HG03159 (cell line): ENCODE data around the gene COLEC11.

ENCODE experiments used
- ATAC-seq: cut with Tn5 transposase; IDR thresholded peaks from one replicate; pipeline ENCODE4 v1.9.1; 2021; ENCODE audit warnings: mild to moderate bottlenecking, moderate library complexity; ENCODE audit not compliant: unreplicated experiment

The COLEC11 gene

DNA sequence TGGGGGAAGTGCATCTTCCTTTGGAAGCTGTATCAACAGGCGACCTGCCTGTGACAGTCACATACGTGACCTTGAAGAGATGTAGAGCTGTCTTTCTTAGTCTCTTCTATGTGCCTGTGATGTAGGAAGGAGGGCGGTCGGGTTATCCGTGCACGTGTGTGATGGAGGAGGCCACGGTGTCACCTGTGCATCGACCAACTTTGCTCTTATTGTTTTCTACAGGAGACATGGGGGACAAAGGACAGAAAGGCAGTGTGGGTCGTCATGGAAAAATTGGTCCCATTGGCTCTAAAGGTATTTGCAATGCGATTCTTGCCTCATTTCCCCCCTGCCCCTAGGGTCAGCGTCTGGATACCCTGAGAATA lies 42.4 kb downstream of the COLEC11 start:
- ATAC-seq: no peak

DNA sequence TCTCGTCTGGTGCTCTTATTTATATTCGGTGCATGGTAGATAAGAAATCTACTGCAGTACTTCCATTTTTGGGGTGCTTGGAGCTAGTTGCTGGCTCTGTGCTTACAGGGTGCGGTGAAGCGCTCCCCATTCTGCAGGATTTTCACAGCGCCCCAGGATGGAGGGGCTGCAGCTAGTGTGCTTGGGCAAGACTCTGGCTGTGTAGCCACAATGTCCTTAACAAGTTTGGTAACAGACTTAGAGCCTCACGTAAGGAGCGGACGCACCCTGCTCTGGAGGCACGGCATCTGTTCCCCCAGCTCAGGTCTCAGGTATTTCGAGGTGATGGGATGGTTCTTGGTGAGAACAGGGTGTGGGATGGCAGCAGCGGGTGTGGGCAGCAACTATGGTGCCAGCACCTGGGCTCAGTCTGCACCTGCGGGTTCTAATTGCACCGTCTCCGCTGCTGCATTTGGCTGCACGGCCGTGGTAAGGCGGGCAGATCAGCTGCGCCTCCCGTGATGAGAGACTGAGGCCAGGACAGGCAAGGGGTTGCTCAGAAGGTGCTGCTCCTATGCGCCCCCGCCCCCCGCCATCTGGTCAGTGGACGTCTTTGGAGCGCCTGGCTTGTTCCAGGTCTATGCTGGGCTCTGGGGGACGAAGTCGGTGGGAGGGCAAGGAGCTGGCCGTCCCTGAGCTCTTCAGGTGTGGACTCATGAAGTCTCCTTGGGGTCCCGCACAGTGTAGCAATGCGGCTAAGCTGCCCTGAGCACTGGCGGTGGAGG lies 43.0 kb downstream of the COLEC11 start:
- no peak for ATAC-seq

DNA sequence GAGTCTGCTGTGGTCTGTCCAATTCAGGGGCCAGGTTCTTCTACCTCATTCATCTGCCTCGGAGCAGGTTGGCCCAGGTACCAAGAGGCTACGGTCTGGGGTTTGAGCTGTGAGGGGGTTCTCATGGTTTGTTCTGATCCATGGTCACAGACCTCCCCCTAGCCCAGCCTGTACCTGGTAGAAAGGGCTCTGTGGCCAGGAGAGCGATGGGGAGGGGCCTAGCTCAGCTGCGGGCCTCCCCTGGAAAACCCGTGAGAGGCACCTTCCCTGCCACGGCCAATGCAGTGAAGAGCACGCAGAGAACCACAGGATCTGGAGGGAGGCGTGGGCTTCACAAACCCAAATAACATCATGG lies 43.5 kb downstream of the COLEC11 start:
- no peak for ATAC-seq

DNA sequence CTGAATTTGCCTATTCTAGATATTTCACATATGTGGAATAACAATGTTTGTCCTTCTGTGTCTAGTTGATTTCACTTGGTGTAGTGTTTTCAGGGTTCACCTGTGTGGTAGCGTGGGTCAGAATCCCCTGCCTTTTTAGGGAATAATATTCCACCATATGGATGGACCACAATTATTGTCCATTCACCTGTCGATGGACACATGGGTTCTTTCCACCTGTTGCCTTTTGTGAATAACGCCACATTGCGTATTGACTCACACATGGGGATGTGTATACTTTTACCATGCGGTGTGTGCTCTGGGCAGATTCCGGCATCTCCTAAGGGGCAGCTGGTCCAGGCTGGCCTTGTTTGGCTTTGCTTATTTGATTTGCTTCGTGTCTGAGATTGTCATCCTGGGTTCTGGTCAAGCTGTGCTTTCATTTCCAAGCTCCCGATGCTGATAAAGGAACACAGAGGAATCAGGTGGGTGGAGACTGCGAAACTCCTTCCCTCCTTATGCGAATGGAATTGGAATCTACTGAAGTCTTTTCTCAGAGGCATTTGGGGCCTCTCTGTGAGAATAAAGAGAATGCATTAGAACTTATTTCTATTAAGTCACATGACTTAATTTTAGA lies 44.2 kb downstream of the COLEC11 start:
- ATAC-seq: no peak

DNA sequence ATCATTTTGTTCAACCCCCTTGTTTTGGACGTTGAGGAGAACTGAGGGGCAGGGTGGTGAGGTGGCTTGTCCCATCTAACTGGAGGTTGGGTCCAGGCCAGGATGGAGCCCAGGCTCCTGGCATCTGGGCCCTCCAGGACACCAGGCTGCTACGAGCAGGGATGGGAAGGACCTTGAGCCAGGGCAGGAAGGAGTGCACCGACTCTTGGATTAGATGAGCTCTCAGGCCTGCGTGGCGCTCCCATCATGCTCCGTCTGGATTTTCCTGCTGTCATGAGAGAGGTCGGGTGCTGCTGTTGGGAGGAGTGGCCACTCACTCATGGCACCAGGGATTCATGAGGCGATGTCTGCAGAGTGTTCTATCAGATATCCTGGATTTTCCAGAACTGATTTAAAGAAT lies 44.7 kb downstream of the COLEC11 start:
- no peak for ATAC-seq

DNA sequence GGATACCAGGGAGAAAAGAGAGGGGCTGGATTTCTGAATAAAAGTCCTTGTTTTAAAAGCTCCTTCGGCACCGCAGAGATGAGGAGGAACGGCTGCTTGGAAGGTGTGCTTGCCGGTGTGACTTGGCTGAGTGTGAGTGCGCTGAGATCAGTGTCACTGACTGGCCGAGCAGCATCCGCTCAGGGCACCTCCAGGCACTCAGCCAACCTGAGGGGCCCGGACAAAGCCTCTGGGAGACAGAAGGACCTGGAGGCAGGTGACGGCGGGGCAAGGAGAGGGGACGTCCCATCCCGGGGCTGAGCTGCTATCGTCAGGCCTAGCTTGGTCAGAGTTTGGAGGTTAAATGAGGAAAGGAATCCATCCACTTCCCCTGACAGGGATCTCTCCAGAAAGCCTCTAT lies 46.3 kb downstream of the COLEC11 start:
- ATAC-seq: no peak

DNA sequence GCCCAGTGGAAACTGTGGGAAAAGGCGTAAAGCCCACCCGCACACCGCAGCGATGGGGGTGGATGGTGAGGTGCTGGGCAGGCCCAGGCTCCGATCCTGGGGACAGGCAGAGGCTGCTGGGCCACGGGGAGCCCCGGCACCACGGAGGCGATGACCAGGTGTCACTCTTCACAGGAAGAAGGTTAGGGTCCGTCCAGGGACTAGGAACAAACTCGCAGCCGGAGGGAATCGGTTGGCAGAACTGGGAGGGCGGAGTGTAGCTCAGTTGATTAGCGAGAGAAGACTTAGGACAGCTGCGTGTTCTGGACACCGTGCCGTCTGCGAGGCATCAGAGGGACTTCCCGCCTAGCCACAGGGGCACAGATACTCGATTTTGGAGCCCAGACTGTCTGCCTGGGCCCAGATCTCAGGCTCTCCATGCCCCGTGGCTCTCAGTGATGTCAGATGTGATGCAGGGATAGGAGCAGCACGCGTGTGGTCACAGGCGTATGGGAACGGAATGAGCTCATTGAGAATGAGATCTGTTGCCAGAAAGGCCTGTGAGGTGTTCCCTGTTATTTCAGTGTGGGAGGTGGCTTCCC lies 47.0 kb downstream of the COLEC11 start:
- no peak for ATAC-seq

DNA sequence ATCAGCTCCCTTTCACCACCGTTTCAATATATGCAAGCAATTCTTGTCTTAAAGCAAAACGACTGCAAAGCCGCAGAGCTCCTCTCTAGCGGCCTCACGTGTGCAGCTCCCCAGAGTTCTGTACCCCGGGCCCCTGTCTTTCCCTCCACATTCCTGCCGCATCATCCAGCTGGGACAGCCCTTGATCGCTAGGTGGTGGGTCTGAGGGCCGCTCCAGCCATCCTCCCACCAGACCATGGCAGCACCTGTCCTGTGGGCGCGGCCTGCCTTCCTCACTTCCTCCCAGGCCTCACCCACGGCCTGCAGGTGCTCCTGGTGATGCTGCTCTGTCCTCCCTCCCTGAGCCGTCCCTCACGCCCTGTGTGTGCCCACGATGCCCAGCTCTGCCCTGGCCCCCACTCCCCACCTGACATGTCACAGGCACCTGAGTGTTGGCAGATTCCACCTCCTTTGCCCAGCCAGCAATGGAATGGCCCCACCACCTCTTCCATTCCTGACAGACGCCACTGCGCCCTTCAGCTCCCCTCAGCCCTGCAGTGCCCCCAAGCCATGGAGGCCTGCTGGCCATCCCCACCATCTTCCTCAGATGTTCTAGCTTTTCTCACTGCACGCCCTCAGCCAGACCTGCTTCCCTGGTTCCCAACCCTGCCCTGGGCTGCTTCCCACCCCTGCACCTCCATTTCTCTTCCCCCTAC lies 47.8 kb downstream of the COLEC11 start:
- no peak for ATAC-seq

DNA sequence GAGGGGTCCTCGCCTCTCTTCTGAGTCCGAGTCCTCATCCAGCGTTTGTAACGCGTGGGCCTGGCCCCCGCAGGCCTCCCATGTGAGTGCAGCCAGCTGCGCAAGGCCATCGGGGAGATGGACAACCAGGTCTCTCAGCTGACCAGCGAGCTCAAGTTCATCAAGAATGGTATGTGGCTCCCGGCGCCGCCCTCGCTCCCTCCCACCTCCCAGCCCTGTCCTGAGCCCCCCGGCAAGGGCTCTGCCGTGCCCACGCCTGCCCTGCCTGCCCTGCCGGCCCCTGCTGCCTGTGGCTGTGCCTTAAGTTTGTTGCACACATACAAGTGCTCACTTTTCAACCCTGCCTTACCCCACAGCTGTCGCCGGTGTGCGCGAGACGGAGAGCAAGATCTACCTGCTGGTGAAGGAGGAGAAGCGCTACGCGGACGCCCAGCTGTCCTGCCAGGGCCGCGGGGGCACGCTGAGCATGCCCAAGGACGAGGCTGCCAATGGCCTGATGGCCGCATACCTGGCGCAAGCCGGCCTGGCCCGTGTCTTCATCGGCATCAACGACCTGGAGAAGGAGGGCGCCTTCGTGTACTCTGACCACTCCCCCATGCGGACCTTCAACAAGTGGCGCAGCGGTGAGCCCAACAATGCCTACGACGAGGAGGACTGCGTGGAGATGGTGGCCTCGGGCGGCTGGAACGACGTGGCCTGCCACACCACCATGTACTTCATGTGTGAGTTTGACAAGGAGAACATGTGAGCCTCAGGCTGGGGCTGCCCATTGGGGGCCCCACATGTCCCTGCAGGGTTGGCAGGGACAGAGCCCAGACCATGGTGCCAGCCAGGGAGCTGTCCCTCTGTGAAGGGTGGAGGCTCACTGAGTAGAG lies 48.7 kb downstream of the COLEC11 start:
- no peak for ATAC-seq

DNA sequence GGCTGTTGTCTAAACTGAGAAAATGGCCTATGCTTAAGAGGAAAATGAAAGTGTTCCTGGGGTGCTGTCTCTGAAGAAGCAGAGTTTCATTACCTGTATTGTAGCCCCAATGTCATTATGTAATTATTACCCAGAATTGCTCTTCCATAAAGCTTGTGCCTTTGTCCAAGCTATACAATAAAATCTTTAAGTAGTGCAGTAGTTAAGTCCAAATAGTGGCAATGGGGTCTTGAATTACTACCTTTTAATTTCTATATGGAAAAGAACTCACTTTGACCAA lies 49.3 kb downstream of the COLEC11 start:
- peak; percentile 57 for ATAC-seq

DNA sequence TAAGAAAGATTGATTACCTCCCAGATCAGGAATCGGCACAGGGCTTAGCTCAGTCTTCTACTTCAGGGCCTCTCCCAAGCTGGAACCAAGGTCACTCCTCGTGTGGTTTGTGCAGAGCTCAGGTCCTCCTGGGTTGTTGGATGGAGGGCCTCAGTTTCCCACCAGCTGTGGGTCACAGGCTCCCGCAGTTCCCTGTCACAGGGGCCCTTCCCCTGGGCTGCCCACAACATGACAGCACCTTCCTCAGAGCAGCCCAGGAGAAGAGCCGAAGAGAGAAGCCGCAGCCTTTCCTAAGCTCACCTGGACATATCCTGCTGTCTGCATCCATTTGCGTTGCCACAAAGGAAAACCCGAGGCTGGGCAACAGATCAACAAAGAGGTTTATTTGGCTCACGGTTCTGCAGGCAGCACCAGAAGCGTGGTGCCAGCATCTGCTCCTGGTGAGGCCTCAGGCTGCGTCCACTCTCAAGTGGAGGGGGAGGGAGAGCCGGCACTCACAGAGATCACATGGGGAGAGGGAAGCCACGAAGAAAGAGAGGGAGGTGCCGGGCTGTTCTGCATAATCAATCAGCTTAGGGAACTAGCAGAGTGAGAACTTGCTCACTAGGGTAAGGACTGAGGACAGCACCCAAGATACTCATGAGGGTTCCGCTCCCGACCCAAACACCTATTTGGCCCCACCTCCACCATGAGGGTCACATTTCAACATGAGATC lies 50.1 kb downstream of the COLEC11 start:
- ATAC-seq: no peak

DNA sequence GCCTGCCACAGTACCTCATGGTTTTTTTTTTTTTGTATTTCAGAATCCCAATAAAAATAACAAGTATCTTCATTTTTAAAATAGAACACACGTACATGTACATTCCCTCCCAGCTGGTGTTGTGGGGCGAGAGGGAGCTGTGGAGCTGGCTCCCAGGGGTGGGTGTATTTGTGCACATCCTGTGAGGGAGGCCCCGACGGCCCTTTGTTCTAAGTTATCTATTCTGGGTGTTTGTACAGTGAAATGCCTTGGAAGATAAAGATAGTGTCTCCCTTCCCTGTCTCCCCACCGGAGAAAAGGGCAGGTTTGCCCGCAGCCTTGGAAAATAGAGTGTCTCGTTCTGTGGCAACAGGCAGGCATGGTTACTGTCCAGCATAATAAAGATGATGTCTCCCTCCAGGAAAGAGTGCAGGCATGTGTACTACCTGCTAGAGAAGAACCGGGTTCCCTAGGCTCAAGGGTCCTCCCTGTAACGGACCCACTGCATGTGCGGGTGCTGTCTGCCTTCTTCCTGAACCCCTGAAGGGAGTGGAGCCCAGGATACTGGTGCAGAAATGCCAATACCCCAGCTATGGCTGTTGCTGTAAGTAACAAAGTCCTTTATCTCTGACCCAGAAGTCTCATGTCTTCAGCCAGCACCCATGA lies 51.0 kb downstream of the COLEC11 start:
- ATAC-seq: no peak

DNA sequence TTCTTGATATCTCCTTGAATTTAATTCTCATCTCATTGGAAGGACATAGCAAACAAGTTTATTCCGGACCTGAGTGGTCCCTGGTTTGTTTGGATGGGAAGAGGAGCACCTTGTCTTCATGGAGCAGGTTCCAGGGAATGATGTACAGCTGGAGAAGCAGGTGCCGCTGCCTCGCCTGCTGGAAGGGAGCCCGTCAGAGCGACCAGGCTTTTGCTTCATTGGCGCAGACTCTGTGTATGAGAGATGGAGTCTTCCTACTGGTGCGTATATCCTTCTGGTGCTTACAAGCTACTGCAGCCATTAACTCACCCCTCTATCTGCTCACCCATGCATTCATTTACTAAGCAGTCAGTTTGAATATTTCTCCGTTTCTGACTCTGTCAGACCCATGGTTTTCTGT lies 51.5 kb downstream of the COLEC11 start:
- ATAC-seq: no peak

DNA sequence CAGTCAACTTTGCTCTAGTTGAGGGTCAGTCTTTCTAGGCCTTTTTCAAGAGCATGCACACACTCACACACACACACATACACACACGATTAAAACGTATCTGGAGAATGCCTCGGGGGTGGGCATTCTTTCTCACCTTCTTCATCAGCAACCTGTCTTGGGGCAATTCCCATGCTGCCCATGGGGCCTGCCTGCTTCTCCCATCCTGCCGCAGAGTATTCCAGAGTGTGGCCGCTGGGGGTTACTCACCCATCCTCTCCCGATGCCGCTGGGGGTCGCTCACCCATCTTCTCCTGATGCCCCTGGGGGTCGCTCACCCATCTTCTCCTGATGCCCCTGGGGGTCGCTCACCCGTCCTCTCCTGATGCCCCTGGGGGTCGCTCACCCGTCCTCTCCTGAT lies 52.3 kb downstream of the COLEC11 start:
- no peak for ATAC-seq

DNA sequence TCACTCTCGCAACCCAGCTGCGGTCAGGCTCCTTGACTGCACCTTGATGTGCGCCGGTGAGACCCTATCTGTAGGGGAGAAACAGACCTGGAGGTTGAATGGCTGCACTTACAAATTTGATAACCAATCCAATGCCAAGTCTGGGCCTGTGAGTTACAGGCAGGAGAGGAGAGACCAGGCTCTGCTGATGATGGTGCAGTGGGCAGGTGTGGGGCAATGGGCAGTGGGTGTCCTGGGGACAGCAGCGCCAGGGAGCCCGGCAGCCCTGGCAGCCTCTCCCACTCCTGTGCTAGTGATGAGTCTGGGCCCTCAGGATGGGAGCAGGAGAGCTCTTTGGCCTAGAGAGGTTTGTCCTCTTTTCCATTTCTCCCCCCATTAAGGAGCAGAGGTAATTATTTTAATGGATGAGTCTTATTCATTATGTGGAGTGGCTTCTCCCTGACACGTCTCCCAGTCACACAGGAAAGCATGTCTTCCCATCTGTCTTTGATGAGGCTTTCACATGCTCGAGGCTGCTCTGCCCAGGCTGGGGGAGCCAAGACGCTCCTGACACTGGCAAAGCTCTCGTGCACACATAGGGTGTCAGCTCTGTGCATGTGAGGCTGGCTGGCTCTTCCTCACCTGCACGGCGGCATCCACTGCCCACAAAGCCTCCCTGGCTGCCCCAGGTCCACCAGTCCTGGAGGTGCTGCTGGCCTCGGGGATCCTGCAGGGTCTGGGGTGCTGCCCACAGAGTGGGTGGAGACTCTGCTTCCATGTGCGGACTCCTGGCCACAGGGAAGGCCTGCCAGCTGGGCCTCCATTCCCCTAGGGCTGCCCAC lies 53.1 kb downstream of the COLEC11 start:
- no peak for ATAC-seq

DNA sequence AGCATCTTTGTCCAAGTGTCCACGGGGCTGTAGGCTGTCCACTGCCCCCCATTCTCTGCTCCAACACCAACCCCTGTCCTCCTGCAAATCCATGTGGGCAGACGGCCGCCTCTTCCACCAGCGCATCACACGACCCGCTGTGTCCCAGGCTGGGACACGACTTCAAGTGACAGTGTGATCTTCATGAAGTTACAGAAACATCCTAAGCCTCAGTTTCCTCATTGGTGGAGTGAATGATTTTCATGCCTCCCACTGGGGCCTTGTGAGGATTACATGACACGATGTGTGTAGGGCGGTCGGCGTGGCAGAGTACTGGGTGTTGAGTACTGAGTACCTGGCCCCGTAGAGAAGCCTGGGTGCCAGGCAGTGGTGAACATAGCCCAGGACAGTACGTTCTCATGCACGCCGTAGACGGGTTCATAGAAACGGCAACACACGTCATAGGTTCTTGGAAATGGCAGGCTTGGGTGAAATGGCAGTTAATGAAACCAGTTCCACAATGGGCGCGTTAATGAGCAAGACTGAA lies 53.8 kb downstream of the COLEC11 start:
- no peak for ATAC-seq

DNA sequence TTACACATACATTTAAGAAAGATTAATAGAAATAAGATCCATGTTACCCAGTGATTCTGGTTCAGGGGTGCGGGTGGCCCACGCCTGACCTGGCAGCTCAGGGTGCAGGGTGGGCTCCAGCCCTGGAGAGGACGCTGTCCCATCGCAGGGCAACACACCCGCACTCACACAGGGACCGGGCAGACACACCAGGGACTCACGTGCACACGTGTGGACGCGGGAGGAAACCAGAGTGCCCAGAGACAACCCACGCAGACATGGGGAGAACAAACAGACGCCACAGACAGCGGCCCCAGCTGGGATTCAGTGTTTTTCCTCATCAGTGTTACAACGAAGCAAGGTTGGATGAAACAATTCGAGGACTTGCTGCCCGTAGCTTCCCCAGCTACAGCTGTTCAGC lies 54.7 kb downstream of the COLEC11 start:
- ATAC-seq: no peak

DNA sequence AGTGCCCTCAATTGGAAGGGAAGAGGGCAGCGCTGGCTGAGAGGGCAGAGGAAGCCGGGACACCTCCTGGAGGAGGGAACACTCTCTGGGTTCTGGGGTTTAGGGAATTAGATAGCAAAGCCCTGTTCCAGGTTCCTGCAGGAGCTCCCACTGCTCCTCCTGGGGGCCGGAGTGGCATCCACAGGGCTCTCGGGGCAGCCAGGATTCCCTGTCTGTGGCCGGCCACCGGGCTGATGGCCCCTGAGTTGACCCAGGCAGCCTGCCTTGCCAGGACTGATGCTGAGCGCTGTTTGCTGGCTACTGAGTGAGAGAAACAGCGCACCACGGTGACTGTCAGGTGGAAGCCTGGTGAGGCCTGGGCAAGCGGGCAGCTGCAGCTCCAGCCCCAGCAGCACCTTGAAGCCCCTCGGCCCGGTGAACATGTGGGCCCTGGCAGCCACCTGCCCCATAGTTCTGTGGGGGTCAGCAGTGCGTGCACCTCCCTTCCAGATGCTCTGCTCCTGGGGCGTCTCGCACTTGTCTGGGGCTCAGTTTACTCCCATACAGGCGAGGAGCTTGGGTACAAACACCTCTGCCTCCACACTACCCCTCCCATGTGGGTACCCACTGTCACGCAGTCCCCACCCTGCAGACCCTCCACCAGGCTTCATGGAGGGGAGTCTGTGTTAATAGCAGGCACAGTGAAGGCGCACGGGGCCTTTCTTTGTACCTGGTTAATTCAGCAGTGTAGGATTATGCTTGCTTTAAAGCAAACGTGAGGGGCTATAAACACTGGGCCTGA lies 55.4 kb downstream of the COLEC11 start:
- no peak for ATAC-seq
